ENCODE measurements around the gene MAN2B1. TPM values are rescaled to one million over a fixed set of nuclear protein-coding genes. Genes with fewer than 3 reads are reported as not detected.

MAN2B1 gene
- total and polyA plus RNA-seq, 2 of the 8 experiments (the other 6 are each of a cell fraction or from before 2014, with no cell fraction given), result 55.3 to 76.3 TPM

GRCh38 chr19:12708641-12709040 is 42.1 kb upstream of the MAN2B1 start (continued):
- TF ChIP-seq CHD7 (IDR thresholded peaks at IDR 0.05; ENCODE audit: insufficient replicate concordance, low read length), result no peak
- no peak for TF ChIP-seq CHD2 (IDR thresholded peaks at IDR 0.05; ENCODE audit: low read length)
- TF ChIP-seq MAX (IDR thresholded peaks at IDR 0.05), result no peak
